Neural cell (in vitro differentiated cells): Measurements from ENCODE around the gene KNSTRN. TPM values are rescaled to one million over a fixed set of nuclear protein-coding genes. Genes with fewer than 3 reads are reported as not detected.
A peak's percentile ranks its signal among the peaks of the same experiment; 100 is the strongest.

ENCODE experiments used
- H2AFZ ChIP-seq: fragments of 200-600, 300-800 bp; sonication (generic), shearing (Covaris generic); 2 replicates; pipeline ENCODE4 v1.6.0; 2014; ENCODE audit warnings: low read depth, mild to moderate bottlenecking, antibody characterized with exemption, low read length, moderate library complexity
- H3F3A ChIP-seq: fragments of 200-600 bp; shearing (Covaris generic); 2 replicates; pipeline ENCODE4 v1.6.1; 2016; ENCODE audit warnings: mild to moderate bottlenecking, moderate library complexity, mixed read lengths, antibody characterized with exemption, low read length; ENCODE audit not compliant: insufficient read depth, poor library complexity, severe bottlenecking
- H3K27ac ChIP-seq: fragments of 200-600, 300-800 bp; sonication (generic), shearing (Covaris generic); 2 replicates; pipeline ENCODE4 v1.5.1; 2014; ENCODE audit warnings: mild to moderate bottlenecking, low read length, moderate library complexity
- H3K27me3 ChIP-seq: fragments of 300-800, 200-600 bp; sonication (generic), shearing (Covaris generic); 2 replicates; pipeline ENCODE4 v1.6.0; 2014; ENCODE audit warnings: mild to moderate bottlenecking, low read depth, low read length, moderate library complexity; ENCODE audit not compliant: insufficient read depth
- H3K36me3 ChIP-seq: fragments of 300-800, 200-600 bp; sonication (generic), shearing (Covaris generic); 2 replicates; pipeline ENCODE4 v1.5.1; 2014; ENCODE audit warnings: mild to moderate bottlenecking, antibody characterized with exemption, low read length, moderate library complexity; ENCODE audit not compliant: insufficient read depth
- H3K4me2 ChIP-seq: fragments of 300-800, 200-600 bp; sonication (generic), shearing (Covaris generic); 2 replicates; pipeline ENCODE4 v1.6.0; 2014; ENCODE audit warnings: mild to moderate bottlenecking, low read length
- H3K4me3 ChIP-seq: fragments of 300-800, 200-600 bp; sonication (generic), shearing (Covaris generic); 2 replicates; pipeline ENCODE4 v1.5.1; 2014; ENCODE audit warnings: mild to moderate bottlenecking, low read length, moderate library complexity
- H3K79me2 ChIP-seq: fragments of 200-600 bp; shearing (Covaris generic); replicated peaks from 2 replicates; pipeline ENCODE4 v1.6.0; 2014; ENCODE audit warnings: mild to moderate bottlenecking, low read length, moderate library complexity; ENCODE audit not compliant: insufficient read depth
- H3K9ac ChIP-seq: fragments of 300-800, 200-600 bp; sonication (generic), shearing (Covaris generic); 2 replicates; pipeline ENCODE4 v1.6.1; 2016; ENCODE audit warnings: mild to moderate bottlenecking, low read length, mixed read lengths
- H3K9me2 ChIP-seq: fragments of 200-600 bp; shearing (Covaris generic); 2 replicates; pipeline ENCODE4 v1.6.1; 2016; ENCODE audit warnings: mild to moderate bottlenecking, low read length, mixed read lengths; ENCODE audit not compliant: insufficient read depth
- H3K9me3 ChIP-seq: fragments of 200-600, 300-800 bp; sonication (generic), shearing (Covaris generic); 2 replicates; pipeline ENCODE4 v1.6.1; 2016; ENCODE audit warnings: mild to moderate bottlenecking, mixed run types, low read length, moderate library complexity, mixed read lengths
- H4K20me1 ChIP-seq: fragments of 200-600 bp; shearing (Covaris generic); 2 replicates; pipeline ENCODE4 v1.6.1; 2016; ENCODE audit warnings: mild to moderate bottlenecking, mixed run types; ENCODE audit not compliant: insufficient read depth
- EP300 ChIP-seq: fragments of 450-650 bp; conservative IDR thresholded peaks from 2 replicates; pipeline ENCODE4 v1.6.1; 2014; ENCODE audit warnings: antibody characterized with exemption, mild to moderate bottlenecking, moderate library complexity; ENCODE audit not compliant: poor library complexity, severe bottlenecking
- EZH2 ChIP-seq: fragments of 200-600, 300-800 bp; shearing (Covaris generic), sonication (generic); IDR thresholded peaks from 2 replicates; pipeline ENCODE4 v1.6.1; 2014; ENCODE audit warnings: antibody characterized with exemption, low read length, borderline replicate concordance, mild to moderate bottlenecking; ENCODE audit not compliant: insufficient read depth, poor library complexity, severe bottlenecking
- MXI1 ChIP-seq: fragments of 450-650 bp; conservative IDR thresholded peaks from 2 replicates; pipeline ENCODE4 v1.6.1; 2014; ENCODE audit warnings: antibody characterized with exemption, mild to moderate bottlenecking; ENCODE audit not compliant: poor library complexity, severe bottlenecking
- POLR2AphosphoS5 ChIP-seq: IDR thresholded peaks from 2 replicates; pipeline ENCODE4 v1.6.1; 2012
- RAD21 ChIP-seq: fragments of 450-650 bp; conservative IDR thresholded peaks from 2 replicates; pipeline ENCODE4 v1.6.1; 2014; ENCODE audit warnings: antibody characterized with exemption, mild to moderate bottlenecking, moderate library complexity
- SMC3 ChIP-seq: fragments of 450-650 bp; conservative IDR thresholded peaks from 2 replicates; pipeline ENCODE4 v1.6.1; 2014; ENCODE audit warnings: antibody characterized with exemption, mild to moderate bottlenecking, moderate library complexity; ENCODE audit not compliant: poor library complexity
- TAF1 ChIP-seq: IDR thresholded peaks from 2 replicates; pipeline ENCODE4 v1.6.1; 2012; ENCODE audit warnings: low read depth
- polyA plus RNA-seq: library from polyadenylated mRNA; depleted of rRNA; stranded (reverse); fragments of >200 nt; gene quantifications from 2 replicates; pipeline ENCODE4 v1.2.3, GENCODE V29; 2014
- TF ChIP-seq, protein P1 (sequence below): fragments of 450-650 bp; IDR thresholded peaks from 2 replicates; pipeline ENCODE4 v1.5.1; 2014; ENCODE audit warnings: antibody characterized with exemption, mild to moderate bottlenecking, moderate library complexity; ENCODE audit not compliant: poor library complexity, severe bottlenecking
- TF ChIP-seq, protein P2 (sequence below): IDR thresholded peaks from 2 replicates; pipeline ENCODE4 v1.6.1; 2012; ENCODE audit warnings: borderline replicate concordance

KNSTRN gene
- polyA plus RNA-seq, 1 donor from 2014 or later, result 38.3 TPM

DNA sequence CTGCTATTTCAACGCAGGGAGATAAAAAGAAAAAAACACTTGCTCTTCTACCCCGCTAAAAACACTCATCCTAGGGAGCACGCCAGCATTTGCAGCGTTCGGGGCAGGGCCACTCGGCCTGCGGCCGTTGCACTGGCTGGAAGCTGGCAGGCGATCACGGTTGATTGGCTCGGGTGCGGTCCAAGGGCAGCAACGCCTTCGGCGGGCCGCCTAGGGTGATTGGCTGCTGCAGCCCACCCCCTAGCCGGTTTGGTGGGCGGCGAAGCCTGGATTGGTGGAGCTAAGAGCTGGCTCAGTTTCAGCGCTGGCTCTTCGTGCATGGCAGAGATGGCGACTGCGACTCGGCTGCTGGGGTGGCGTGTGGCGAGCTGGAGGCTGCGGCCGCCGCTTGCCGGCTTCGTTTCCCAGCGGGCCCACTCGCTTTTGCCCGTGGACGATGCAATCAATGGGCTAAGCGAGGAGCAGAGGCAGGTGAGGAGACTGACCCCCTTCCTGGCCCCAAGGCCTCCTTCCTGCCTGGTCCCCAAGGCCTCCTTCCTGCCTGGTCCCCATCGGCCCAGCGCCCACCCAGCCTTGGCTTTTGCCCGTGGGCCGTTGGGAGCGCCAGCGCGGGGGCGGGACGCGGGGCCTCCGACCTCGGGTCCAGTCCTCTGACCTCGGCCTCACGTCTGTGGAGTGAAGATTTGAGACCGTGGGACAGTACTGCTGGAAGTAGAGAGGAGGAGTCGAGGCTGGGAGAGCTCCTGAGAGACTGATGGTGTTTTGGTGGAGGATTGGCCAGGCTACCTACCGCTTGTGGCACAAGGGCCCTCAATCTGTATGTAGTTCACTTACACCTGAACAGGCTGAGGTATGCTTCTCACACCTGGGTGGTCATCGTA lies 23.2 kb downstream of the KNSTRN start, which contains the start of gene IVD:
IVD (plus strand) TSS at position 295 of the 881 bp plus-strand sequence; CDS start at position 328, 33 bp downstream.
- peak within 1 kb of the TSS; percentile 56 for H3K27ac ChIP-seq

DNA sequence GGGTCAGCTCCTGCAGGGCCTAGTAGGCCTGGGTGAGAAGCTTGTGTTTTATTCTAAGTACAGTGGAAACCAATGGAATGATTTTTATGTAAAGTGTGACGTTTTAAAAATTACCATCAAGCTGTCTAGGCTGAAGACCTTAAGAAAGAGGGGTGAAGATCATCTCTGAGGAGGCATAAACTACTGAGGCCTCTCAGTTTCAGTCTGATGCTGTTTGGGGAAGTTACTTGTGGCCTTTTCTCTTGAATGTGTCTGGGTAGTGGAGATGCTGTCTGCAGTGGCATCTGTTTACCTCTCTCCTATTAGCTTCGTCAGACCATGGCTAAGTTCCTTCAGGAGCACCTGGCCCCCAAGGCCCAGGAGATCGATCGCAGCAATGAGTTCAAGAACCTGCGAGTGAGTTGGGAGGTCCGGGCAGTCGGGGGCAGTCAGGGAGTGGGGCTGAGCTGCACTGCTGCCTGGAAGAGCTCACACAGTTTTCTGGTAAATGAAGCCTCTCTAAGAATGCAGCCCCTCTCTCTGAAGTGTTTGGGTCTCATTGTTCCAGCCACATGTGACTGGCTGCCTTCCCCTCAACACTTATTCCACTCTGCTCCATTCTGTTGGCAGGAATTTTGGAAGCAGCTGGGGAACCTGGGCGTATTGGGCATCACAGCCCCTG lies 24.9 kb downstream of the KNSTRN start:
- Histone ChIP-seq H2AFZ (no peak overlapping the region), H3K9me2 (no peaks in the 10 kb centered on the region), H3K9ac (no peak overlapping the region), H3K36me3 (peaks cover 5% of the 10 kb centered on the region), H3F3A (no peaks in the 10 kb centered on the region), H3K27ac (no peak overlapping the region), H3K27me3 (no peaks in the 10 kb centered on the region), H3K79me2 (no peaks in the 10 kb centered on the region), H4K20me1 (no peaks in the 10 kb centered on the region), H3K4me2 (no peak overlapping the region), H3K9me3 (no peaks in the 10 kb centered on the region), H3K4me3 (no peak overlapping the region)
- TF ChIP-seq MXI1 (no peak), TAF1 (no peak), RAD21 (no peak), SMC3 (no peak), EZH2 (no peak)
- TF ChIP-seq, protein P1, sequence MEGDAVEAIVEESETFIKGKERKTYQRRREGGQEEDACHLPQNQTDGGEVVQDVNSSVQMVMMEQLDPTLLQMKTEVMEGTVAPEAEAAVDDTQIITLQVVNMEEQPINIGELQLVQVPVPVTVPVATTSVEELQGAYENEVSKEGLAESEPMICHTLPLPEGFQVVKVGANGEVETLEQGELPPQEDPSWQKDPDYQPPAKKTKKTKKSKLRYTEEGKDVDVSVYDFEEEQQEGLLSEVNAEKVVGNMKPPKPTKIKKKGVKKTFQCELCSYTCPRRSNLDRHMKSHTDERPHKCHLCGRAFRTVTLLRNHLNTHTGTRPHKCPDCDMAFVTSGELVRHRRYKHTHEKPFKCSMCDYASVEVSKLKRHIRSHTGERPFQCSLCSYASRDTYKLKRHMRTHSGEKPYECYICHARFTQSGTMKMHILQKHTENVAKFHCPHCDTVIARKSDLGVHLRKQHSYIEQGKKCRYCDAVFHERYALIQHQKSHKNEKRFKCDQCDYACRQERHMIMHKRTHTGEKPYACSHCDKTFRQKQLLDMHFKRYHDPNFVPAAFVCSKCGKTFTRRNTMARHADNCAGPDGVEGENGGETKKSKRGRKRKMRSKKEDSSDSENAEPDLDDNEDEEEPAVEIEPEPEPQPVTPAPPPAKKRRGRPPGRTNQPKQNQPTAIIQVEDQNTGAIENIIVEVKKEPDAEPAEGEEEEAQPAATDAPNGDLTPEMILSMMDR, result no peak

More for the DNA sequence above, 23.2 kb downstream of the KNSTRN start, which contains the start of gene IVD:
- Histone ChIP-seq H2AFZ (peak within 1 kb of the TSS; percentile 56), H3K4me2 (peak within 1 kb of the TSS; percentile 81), H4K20me1 (no peaks in the 10 kb centered on the region), H3K36me3 (no peaks in the 10 kb centered on the region), H3K9me2 (no peaks in the 10 kb centered on the region), H3K9me3 (no peaks in the 10 kb centered on the region), H3F3A (no peaks in the 10 kb centered on the region), H3K27me3 (no peaks in the 10 kb centered on the region), H3K79me2 (no peaks in the 10 kb centered on the region), H3K9ac (peak within 1 kb of the TSS; percentile 75), H3K4me3 (peak within 1 kb of the TSS; percentile 81)
- peak; percentile 9 for TF ChIP-seq EP300
- TF ChIP-seq EZH2, result no peak
- TF ChIP-seq TAF1, result peak; percentile 48
- TF ChIP-seq MXI1, result peak; percentile 75
- TF ChIP-seq, protein P2, sequence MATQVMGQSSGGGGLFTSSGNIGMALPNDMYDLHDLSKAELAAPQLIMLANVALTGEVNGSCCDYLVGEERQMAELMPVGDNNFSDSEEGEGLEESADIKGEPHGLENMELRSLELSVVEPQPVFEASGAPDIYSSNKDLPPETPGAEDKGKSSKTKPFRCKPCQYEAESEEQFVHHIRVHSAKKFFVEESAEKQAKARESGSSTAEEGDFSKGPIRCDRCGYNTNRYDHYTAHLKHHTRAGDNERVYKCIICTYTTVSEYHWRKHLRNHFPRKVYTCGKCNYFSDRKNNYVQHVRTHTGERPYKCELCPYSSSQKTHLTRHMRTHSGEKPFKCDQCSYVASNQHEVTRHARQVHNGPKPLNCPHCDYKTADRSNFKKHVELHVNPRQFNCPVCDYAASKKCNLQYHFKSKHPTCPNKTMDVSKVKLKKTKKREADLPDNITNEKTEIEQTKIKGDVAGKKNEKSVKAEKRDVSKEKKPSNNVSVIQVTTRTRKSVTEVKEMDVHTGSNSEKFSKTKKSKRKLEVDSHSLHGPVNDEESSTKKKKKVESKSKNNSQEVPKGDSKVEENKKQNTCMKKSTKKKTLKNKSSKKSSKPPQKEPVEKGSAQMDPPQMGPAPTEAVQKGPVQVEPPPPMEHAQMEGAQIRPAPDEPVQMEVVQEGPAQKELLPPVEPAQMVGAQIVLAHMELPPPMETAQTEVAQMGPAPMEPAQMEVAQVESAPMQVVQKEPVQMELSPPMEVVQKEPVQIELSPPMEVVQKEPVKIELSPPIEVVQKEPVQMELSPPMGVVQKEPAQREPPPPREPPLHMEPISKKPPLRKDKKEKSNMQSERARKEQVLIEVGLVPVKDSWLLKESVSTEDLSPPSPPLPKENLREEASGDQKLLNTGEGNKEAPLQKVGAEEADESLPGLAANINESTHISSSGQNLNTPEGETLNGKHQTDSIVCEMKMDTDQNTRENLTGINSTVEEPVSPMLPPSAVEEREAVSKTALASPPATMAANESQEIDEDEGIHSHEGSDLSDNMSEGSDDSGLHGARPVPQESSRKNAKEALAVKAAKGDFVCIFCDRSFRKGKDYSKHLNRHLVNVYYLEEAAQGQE, result peak; percentile 81
- peak; percentile 92 for TF ChIP-seq POLR2AphosphoS5
- TF ChIP-seq SMC3, result peak; percentile 36
- TF ChIP-seq, protein P1, result no peak
- TF ChIP-seq RAD21, result no peak
